ENCODE data around the gene MAP3K20.
"Not testable (repeated sequence)": the region's sequence is repeated elsewhere in the genome, so short reads cannot be mapped to it uniquely, and the experiment has no call there.

The MAP3K20 gene

DNA sequence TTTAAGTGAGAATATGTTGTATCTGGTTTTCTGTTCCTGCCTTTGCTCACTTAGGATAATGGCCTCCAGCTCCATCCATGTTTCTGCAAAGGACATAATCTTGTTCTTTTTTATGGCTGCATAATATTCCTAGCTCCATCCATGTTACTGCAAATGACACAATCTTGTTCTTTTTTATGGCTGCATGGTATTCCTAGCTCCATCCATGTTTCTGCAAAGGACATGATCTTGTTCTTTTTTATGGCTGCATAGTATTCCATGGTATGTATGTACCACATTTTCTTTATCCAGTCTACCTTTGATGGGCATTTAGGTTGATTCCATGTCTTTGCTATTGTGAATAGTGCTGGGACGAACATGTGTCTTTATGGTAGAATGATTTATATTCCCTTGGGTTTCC, 87.7 kb downstream of the MAP3K20 start:
- not testable (repeated sequence) for DNase-seq

GRCh38 chr2:173164396-173164795, 88.8 kb downstream of the MAP3K20 start:
- no peak for DNase-seq

DNA sequence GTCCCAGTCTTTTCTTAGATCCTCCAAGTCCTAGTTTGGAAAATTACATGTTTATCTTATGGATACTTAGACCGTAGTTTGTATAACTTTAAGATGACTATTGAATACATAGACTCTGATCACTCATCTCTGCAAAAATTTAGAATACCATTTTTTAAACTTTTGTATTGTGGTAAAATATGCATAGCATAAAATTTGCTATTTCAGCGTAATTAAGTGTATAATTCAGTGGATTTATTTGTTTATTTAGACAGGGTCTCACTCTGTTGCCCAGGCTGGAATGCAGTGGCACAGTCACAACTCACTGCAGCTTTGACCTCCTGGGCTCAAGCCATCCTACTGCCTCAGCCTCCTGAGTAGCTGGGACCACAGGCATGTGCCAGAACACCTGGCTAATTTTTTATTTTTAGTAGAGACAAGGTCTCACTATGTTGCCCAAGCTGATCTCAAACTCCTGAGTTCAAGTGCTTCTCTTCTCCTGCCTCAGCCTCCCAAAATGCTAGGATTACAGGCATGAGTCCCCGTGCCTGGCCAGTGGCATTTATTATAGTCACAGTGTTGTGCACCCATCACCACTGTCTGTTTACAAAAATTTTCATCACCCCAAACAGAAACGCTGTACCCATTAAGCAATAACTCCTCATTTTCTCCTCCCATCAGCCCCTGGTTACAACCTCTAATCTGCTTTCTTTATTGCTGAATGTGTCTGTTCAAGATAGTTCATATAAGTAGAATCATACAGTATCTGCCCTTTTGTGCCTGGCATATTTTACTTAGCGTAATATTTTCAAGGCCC, 90.0 kb downstream of the MAP3K20 start:
- DNase-seq = no peak

GRCh38 chr2:173171321-173171720, 95.7 kb downstream of the MAP3K20 start:
- DNase-seq = no peak

DNA sequence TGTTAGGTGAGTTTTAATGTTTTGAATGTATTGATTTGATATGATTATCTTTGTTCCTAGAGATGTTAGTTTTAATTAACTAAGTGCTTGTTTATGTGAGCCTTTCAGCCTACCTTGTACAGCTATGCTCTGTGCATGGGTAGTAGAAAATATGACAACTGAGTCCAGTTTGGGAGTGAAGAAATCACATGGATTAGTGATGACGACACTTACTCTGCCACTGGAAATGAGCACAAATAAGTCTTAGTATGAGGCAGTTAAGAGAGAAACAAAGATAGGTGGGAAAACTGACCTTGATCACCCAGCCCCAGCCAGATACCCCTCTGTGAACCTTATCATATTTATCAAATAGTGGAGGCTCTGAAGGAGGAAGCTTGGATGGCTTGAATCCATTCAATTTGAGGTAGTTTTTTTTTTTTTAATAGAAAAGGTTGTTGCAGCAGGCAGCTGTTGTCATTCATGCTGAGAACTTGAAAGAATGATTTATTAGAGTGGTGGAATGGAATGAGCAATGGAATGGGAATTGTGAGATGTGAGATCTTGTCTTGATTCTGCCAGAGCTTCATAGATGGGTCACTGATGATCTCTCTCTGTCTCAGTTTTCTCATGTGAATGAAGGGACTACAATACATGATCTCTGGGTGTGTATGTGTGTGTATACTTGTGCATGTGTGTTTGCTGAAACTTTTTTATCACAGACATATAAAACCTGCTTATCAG, 96.4 kb downstream of the MAP3K20 start:
- no peak for DNase-seq

- DNase-seq = not testable (repeated sequence)
Observed at GRCh38 chr2:173174339-173174738, 98.7 kb downstream of the MAP3K20 start.

- DNase-seq = no peak
Observed at GRCh38 chr2:173175222-173175621, 99.6 kb downstream of the MAP3K20 start.

DNA sequence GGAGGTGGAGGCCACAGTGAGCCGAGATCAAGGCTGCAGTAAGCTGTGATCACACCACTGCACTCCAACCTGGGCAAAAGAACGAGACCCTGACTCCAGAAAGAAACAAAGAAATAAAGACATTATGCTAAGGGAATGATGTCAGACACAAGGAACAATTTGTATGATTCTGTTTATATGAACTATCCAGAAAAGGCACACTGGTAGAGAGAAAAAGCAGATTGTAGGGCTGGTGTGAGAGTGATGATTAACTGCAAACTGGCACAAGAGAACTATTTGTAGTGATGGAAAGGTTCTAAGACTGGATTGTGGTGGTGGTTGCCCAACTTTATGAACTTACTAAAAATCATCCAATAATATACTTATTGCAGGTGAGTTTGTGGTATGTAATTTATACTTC, 106.3 kb downstream of the MAP3K20 start:
- DNase-seq = no peak

GRCh38 chr2:173184031-173185004, 108.7 kb downstream of the MAP3K20 start:
- no peak for DNase-seq

GRCh38 chr2:173185437-173185836, 109.8 kb downstream of the MAP3K20 start:
- DNase-seq = no peak

- DNase-seq = no peak
Observed at GRCh38 chr2:173187941-173188788, 112.5 kb downstream of the MAP3K20 start.

- DNase-seq = no peak
Observed at GRCh38 chr2:173191601-173192000, 116.0 kb downstream of the MAP3K20 start.

DNA sequence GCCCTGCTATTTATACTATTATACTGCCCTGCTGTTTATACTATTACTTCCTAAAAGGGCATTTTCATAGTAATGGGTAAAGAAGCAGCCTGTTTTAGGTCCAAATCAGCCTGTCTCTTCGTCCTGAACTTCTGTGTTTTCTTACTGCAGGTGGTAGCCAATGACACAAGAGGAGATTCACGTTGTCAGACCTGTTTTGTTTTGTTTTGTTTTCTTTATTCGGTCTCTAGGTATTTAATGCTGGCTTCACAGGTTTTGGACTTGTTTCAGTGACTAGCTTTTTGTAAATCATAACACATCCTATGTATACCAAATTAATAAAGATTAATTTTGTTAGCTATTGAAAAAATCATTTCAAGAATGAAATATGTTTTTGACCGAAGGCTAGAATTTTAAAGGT, 116.4 kb downstream of the MAP3K20 start:
- no peak for DNase-seq

DNA sequence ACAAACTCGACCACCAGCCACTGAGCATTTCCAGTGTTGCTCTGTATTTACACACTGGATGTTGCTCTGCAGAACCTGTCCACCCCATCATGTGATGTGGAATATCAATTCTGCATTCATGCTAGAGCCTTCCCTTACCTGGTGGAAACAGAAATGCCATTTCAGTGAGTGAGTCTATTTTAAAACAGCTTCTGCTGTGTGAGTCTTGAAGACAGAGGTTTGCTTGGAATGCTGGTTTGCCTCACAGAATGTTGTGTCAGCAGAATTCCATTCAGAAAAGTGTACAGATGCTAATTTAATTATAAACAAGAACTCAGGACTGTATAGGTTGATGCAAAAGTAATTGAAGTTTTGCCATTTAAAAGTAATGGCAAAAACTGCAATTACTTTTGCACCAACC, 118.3 kb downstream of the MAP3K20 start:
- DNase-seq = no peak

DNA sequence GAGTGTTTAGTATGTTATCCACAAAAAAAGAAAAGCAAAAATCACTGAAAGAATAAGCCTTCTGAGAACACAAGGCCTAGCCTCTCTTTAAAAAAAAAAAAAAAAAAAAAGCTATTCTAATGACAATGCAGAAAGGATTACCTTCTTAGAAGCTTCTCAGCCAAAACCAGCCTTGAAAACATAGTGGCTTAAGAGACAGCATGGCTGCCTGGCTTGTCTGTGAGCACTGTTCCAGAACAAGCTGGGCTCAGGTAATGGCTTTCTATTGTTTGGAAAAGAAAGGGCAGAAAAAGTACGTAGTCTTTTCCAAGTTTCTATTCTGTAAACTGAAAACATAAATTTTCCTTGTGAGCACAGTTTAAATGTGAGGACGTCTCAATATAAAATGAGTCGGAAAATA, 119.5 kb downstream of the MAP3K20 start:
- no peak for DNase-seq

GRCh38 chr2:173196080-173196479, 120.4 kb downstream of the MAP3K20 start:
- DNase-seq = no peak

- no peak for DNase-seq
Observed at GRCh38 chr2:173196638-173197037, 121.0 kb downstream of the MAP3K20 start.

GRCh38 chr2:173198327-173198726, 122.7 kb downstream of the MAP3K20 start:
- no peak for DNase-seq

GRCh38 chr2:173199294-173199693, 123.6 kb downstream of the MAP3K20 start:
- DNase-seq = no peak

DNA sequence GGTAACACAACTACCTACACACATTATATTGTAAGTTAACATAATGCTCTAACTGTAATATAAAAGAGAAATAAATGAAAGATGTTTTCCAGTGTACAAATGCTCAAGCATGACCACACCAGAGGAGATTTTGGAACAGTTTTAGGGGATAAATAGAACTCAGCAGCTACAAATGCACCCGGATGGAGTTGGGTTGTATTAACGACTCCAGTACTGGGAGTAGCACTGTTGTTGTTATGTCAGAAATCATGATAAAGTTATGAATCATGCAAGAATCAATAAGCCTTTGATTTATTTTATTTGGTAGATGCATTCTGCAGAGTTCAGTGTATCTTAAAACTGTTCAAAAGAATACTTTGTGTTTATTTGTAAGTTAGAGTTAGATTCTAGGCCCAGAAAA, 126.9 kb downstream of the MAP3K20 start:
- DNase-seq = no peak

GRCh38 chr2:173204316-173204715, 128.7 kb downstream of the MAP3K20 start:
- no peak for DNase-seq

DNA sequence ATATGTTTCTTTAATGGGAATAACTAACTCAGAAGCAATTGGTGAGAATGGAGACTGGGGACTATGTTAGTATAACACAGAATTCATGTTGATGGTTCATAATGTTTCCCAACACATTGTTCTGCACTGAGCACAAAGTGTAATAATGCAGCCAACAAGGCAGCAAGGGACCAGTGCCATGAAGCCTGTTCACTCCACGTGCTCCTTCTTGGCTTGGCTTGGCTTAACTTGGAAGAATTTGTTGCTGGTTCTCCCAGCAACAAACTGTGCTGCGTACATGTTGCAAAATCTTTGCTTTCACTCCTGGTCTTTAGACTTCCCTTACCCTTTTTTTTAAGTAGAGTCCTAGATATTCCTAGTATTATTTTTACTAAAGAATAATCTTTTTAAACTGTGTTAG, 129.7 kb downstream of the MAP3K20 start:
- no peak for DNase-seq

Data from central memory CD4-positive, alpha-beta T cell (primary cell).